HepG2 (cell line): ENCODE results near the gene SRCAP. TPM values are rescaled to one million over a fixed set of nuclear protein-coding genes. Genes with fewer than 3 reads are reported as not detected.

Experiments used
- BRCA1 ChIP-seq: sonication (generic); formaldehyde crosslinking; IDR thresholded peaks from 2 replicates; pipeline ENCODE4 v1.4.0; 2020; ENCODE audit warnings: missing genetic modification reagents
- CAMTA2 ChIP-seq: sonication (generic); formaldehyde crosslinking; IDR thresholded peaks from 2 replicates; pipeline ENCODE4 v1.4.0; 2020; ENCODE audit warnings: mild to moderate bottlenecking, missing genetic modification reagents, borderline replicate concordance
- MEIS2 ChIP-seq: sonication (generic); formaldehyde crosslinking; IDR thresholded peaks from 2 replicates; pipeline ENCODE4 v1.9.0; 2021; ENCODE audit warnings: mild to moderate bottlenecking, missing genetic modification reagents
- MTA3 ChIP-seq: sonication (generic); formaldehyde crosslinking; IDR thresholded peaks from 2 replicates; pipeline ENCODE4 v1.4.0; 2020; ENCODE audit warnings: missing genetic modification reagents
- NFYC ChIP-seq: IDR thresholded peaks from 2 replicates; pipeline ENCODE4 v1.6.1; 2016; ENCODE audit warnings: missing genetic modification reagents, missing compliant biosample characterization
- NONO ChIP-seq, 2 experiments: fragments of 450-650 bp in 1 of 2; sonication (generic) in 1 of 2; formaldehyde crosslinking in 1 of 2; IDR thresholded peaks in 1 of 2; conservative IDR thresholded peaks in 1 of 2; 2 replicates each; pipeline versions ENCODE4 v1.6.1 to v1.8.0; 2017 to 2022; ENCODE audit warnings: mild to moderate bottlenecking in 1 of 2, missing genetic modification reagents in 1 of 2, moderate library complexity in 1 of 2
- NRL ChIP-seq: sonication (generic); formaldehyde crosslinking; IDR thresholded peaks from 2 replicates; pipeline ENCODE4 v1.5.0; 2020; ENCODE audit warnings: missing genetic modification reagents, mild to moderate bottlenecking, moderate library complexity, borderline replicate concordance
- SIX4 ChIP-seq: sonication (generic); formaldehyde crosslinking; IDR thresholded peaks from 2 replicates; pipeline ENCODE4 v1.4.0; 2020; ENCODE audit warnings: missing genetic modification reagents
- TBP ChIP-seq: sonication (generic); formaldehyde crosslinking; IDR thresholded peaks from 2 replicates; pipeline ENCODE4 v1.5.0; 2020; ENCODE audit warnings: missing genetic modification reagents
- TP53 ChIP-seq: sonication (generic); formaldehyde crosslinking; conservative IDR thresholded peaks from 2 replicates; pipeline ENCODE4 v1.4.0; 2020; ENCODE audit warnings: missing genetic modification reagents
- YEATS4 ChIP-seq: sonication (generic); formaldehyde crosslinking; IDR thresholded peaks from 2 replicates; pipeline ENCODE4 v1.4.0; 2020; ENCODE audit warnings: missing genetic modification reagents, borderline replicate concordance
- ZNF562 ChIP-seq: sonication (generic); formaldehyde crosslinking; IDR thresholded peaks from 2 replicates; pipeline ENCODE4 v1.8.0; 2022; ENCODE audit warnings: missing genetic modification reagents, borderline replicate concordance
- ZNF644 ChIP-seq: IDR thresholded peaks from 2 replicates; pipeline ENCODE4 v1.6.1; 2016; ENCODE audit warnings: low read depth
- polyA plus RNA-seq, 8 experiments: library from polyadenylated mRNA; depleted of rRNA in 3 of 8; stranded (reverse) in 7 of 8; unstranded in 1 of 8; fragments of >200 nt; fragmentation: Illumina TruSeq in 4 of 8; extraction: Trizol in 4 of 8; gene quantifications; 2 replicates each; pipeline versions ENCODE4 v1.2.1 to v1.2.3, GENCODE V29; 2011 to 2016; ENCODE audit warnings: low read depth in 4 of 8, missing spikeins in 1 of 8, mixed read lengths in 1 of 8; ENCODE audit not compliant: insufficient read depth in 1 of 8
- total RNA-seq, 5 experiments: library from RNA; depleted of rRNA; stranded (reverse); fragments of >200 nt; fragmentation: Illumina TruSeq; extraction: Trizol; gene quantifications; 2 replicates each; pipeline ENCODE4 v1.2.3, GENCODE V29; 2016; ENCODE audit warnings: low read depth in 1 of 5
- TF ChIP-seq, protein P1 (sequence below): sonication (generic); formaldehyde crosslinking; IDR thresholded peaks from 2 replicates; pipeline ENCODE4 v1.8.1; 2023; ENCODE audit warnings: mild to moderate bottlenecking, missing genetic modification reagents
- TF ChIP-seq, protein P2 (sequence below): IDR thresholded peaks from 2 replicates; pipeline ENCODE4 v1.6.1; 2016; ENCODE audit warnings: missing genetic modification reagents, missing compliant biosample characterization
- TF ChIP-seq, protein P3 (sequence below): sonication (generic); formaldehyde crosslinking; IDR thresholded peaks from 2 replicates; pipeline ENCODE4 v1.4.0; 2020; ENCODE audit warnings: mild to moderate bottlenecking, missing genetic modification reagents
- TF ChIP-seq, protein P4 (sequence below): sonication (generic); formaldehyde crosslinking; IDR thresholded peaks from 2 replicates; pipeline ENCODE4 v1.5.0; 2020; ENCODE audit warnings: missing genetic modification reagents
- TF ChIP-seq, protein P5 (sequence below): sonication (generic); formaldehyde crosslinking; IDR thresholded peaks from 2 replicates; pipeline ENCODE4 v1.9.0; 2022; ENCODE audit warnings: missing genetic modification reagents, mild to moderate bottlenecking, borderline replicate concordance

The SRCAP gene
- total and polyA plus RNA-seq, 2 of the 13 experiments (the other 11 are each of a cell fraction or from before 2014, with no cell fraction given) = 4.9 to 9.0 TPM

DNA sequence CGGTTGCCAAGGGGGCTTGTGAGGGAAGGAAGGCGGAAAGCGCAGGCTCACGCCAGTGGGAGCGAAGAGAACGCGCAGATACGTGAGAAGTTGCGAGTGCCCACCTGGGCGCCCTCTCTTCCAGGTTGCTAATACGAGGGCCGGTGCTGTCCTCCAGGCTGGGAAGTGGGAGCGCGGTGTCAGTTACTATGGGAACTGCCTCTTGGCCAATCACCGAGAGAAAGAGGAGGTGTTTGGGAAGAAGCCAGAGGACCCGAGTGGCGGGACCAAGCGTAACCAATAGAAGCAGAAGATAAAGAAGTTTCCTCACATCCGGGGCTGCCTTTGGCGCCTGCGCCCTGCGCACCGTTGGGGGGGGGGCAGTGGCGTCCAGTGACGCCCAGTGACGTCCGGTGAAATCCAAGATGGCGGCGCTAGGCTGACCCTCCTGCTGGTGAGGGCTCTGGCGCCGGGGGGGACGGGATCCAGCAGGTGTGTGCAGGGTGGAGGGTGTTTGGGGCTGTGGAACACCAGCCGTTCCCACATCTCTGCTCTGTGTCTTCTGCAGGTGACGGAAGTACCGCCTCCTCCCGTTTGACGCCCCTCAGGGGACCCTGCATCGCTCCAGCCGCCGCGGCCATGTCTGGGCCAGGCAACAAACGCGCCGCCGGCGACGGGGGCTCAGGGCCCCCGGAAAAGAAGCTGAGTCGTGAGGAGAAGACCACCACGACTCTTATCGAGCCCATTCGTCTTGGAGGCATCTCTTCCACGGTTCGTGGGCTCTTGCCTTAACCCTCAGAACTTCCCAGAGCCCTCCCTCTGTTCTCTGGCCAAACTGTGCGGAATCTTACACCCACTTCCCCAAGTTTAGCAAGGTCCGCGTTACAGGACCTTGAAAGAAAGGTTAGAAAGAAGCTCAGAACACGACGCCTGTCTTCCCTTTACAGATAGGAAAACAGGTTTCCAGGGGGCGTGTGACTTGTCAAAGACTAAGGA is 63.2 kb downstream of the SRCAP start, which contains the start of the genes CFAP119 and RNF40 (continued):
- TF ChIP-seq, protein P1, sequence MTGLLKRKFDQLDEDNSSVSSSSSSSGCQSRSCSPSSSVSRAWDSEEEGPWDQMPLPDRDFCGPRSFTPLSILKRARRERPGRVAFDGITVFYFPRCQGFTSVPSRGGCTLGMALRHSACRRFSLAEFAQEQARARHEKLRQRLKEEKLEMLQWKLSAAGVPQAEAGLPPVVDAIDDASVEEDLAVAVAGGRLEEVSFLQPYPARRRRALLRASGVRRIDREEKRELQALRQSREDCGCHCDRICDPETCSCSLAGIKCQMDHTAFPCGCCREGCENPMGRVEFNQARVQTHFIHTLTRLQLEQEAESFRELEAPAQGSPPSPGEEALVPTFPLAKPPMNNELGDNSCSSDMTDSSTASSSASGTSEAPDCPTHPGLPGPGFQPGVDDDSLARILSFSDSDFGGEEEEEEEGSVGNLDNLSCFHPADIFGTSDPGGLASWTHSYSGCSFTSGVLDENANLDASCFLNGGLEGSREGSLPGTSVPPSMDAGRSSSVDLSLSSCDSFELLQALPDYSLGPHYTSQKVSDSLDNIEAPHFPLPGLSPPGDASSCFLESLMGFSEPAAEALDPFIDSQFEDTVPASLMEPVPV (CRISPR knock-in tag) = peak; percentile 90; the same call in 1 of the 2 replicates
- peak; percentile 53; the same call in 1 of the 2 replicates for TF ChIP-seq SIX4 (CRISPR knock-in tag)
- TF ChIP-seq TP53 (CRISPR knock-in tag) = no peak
- no peak for TF ChIP-seq ZNF644 (CRISPR knock-in tag)
- TF ChIP-seq TBP (CRISPR knock-in tag) = 0 out of 2 replicates have a peak, but pooled peaks have one; percentile 87
- TF ChIP-seq, protein P2, sequence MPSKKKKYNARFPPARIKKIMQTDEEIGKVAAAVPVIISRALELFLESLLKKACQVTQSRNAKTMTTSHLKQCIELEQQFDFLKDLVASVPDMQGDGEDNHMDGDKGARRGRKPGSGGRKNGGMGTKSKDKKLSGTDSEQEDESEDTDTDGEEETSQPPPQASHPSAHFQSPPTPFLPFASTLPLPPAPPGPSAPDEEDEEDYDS = peak; percentile 67
- TF ChIP-seq BRCA1 = no peak
- no peak for TF ChIP-seq CAMTA2 (CRISPR knock-in tag)
- peak; percentile 65 for TF ChIP-seq MEIS2 (CRISPR knock-in tag)
- TF ChIP-seq ZNF562 (CRISPR knock-in tag) = no peak
- TF ChIP-seq, protein P3, sequence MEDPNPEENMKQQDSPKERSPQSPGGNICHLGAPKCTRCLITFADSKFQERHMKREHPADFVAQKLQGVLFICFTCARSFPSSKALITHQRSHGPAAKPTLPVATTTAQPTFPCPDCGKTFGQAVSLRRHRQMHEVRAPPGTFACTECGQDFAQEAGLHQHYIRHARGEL (CRISPR knock-in tag) = no peak
- TF ChIP-seq NRL = 0 out of 2 replicates have a peak, but pooled peaks have one; percentile 72
- TF ChIP-seq, protein P4, sequence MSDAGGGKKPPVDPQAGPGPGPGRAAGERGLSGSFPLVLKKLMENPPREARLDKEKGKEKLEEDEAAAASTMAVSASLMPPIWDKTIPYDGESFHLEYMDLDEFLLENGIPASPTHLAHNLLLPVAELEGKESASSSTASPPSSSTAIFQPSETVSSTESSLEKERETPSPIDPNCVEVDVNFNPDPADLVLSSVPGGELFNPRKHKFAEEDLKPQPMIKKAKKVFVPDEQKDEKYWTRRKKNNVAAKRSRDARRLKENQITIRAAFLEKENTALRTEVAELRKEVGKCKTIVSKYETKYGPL (CRISPR knock-in tag) = 0 out of 2 replicates have a peak, but pooled peaks have one; percentile 55
- TF ChIP-seq, protein P5, sequence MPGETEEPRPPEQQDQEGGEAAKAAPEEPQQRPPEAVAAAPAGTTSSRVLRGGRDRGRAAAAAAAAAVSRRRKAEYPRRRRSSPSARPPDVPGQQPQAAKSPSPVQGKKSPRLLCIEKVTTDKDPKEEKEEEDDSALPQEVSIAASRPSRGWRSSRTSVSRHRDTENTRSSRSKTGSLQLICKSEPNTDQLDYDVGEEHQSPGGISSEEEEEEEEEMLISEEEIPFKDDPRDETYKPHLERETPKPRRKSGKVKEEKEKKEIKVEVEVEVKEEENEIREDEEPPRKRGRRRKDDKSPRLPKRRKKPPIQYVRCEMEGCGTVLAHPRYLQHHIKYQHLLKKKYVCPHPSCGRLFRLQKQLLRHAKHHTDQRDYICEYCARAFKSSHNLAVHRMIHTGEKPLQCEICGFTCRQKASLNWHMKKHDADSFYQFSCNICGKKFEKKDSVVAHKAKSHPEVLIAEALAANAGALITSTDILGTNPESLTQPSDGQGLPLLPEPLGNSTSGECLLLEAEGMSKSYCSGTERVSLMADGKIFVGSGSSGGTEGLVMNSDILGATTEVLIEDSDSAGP = peak; percentile 58; the same call in 1 of the 2 replicates
- no peak for TF ChIP-seq MTA3 (CRISPR knock-in tag)
- TF ChIP-seq NFYC (CRISPR knock-in tag) = peak; percentile 85
- peak; percentile 80 for TF ChIP-seq YEATS4 (CRISPR knock-in tag)
- no peak for TF ChIP-seq NONO (IDR thresholded peaks at IDR 0.05)
- TF ChIP-seq NONO (CRISPR knock-in tag; conservative IDR thresholded peaks at IDR 0.05) = peak; percentile 45; the same call in 1 of the 2 replicates
